MM.1S (cell line): ENCODE results near the gene SSH3.

Experiments used
- DNase-seq: peaks from one replicate; pipeline ENCODE4 v3.0.0-alpha.2; 2015
- H2AFZ ChIP-seq: fragments of 300-600 bp; sonication (generic); 2 replicates; pipeline ENCODE4 v1.6.0; 2016; ENCODE audit warnings: antibody characterized with exemption, low read length
- H3F3A ChIP-seq: fragments of 300-600 bp; sonication (generic); 2 replicates; pipeline ENCODE4 v1.6.1; 2016; ENCODE audit warnings: mild to moderate bottlenecking, antibody characterized with exemption, low read length, moderate library complexity, mixed read lengths; ENCODE audit not compliant: insufficient read depth
- H3K27ac ChIP-seq: fragments of 300-600 bp; sonication (generic); 2 replicates; pipeline ENCODE4 v1.5.1; 2016; ENCODE audit warnings: mild to moderate bottlenecking, low read length
- H3K27me3 ChIP-seq: fragments of 300-600 bp; sonication (generic); replicated peaks from 2 replicates; pipeline ENCODE4 v1.6.0; 2016; ENCODE audit warnings: low read length; ENCODE audit not compliant: insufficient read depth
- H3K36me3 ChIP-seq: fragments of 300-600 bp; sonication (generic); replicated peaks from 2 replicates; pipeline ENCODE4 v1.6.1; 2016; ENCODE audit warnings: mild to moderate bottlenecking, low read length, mixed read lengths; ENCODE audit not compliant: insufficient read depth
- H3K4me1 ChIP-seq: fragments of 300-600 bp; sonication (generic); 2 replicates; pipeline ENCODE4 v1.6.1; 2016; ENCODE audit warnings: low read length, mixed read lengths
- H3K4me2 ChIP-seq: fragments of 300-600 bp; sonication (generic); 2 replicates; pipeline ENCODE4 v1.6.0; 2016; ENCODE audit warnings: low read depth, low read length
- H3K4me3 ChIP-seq: fragments of 300-600 bp; sonication (generic); 2 replicates; pipeline ENCODE4 v1.5.1; 2016; ENCODE audit warnings: low read length, mixed read lengths
- H3K79me2 ChIP-seq: fragments of 300-600 bp; sonication (generic); 2 replicates; pipeline ENCODE4 v1.6.1; 2016; ENCODE audit warnings: mixed run types, low read length, mixed read lengths
- H3K9ac ChIP-seq: fragments of 300-600 bp; sonication (generic); 2 replicates; pipeline ENCODE4 v1.6.1; 2016; ENCODE audit warnings: low read length, mixed read lengths
- H3K9me2 ChIP-seq: fragments of 300-600 bp; sonication (generic); replicated peaks from 2 replicates; pipeline ENCODE4 v1.6.1; 2016; ENCODE audit warnings: mild to moderate bottlenecking, low read length, mixed read lengths; ENCODE audit not compliant: insufficient read depth
- H3K9me3 ChIP-seq: fragments of 300-600 bp; sonication (generic); replicated peaks from 2 replicates; pipeline ENCODE4 v1.6.1; 2016; ENCODE audit warnings: mild to moderate bottlenecking, low read length, mixed read lengths; ENCODE audit not compliant: insufficient read depth
- H4K20me1 ChIP-seq: fragments of 300-600 bp; sonication (generic); 2 replicates; pipeline ENCODE4 v1.6.1; 2016; ENCODE audit warnings: mild to moderate bottlenecking, low read length, moderate library complexity, mixed read lengths; ENCODE audit not compliant: insufficient read depth
- EZH2 ChIP-seq: fragments of 300-600 bp; sonication (generic); optimal IDR thresholded peaks from 2 replicates; pipeline ENCODE3; 2017; ENCODE audit warnings: low read depth, mild to moderate bottlenecking, antibody characterized with exemption, low read length, mixed read lengths
- EZH2phosphoT487 ChIP-seq: fragments of 300-600 bp; sonication (generic); IDR thresholded peaks from 2 replicates; pipeline ENCODE4 v1.6.1; 2018; ENCODE audit warnings: antibody characterized with exemption, low read length
- TF ChIP-seq, protein P1 (sequence below): fragments of 300-600 bp; sonication (generic); IDR thresholded peaks from 2 replicates; pipeline ENCODE4 v1.5.1; 2016; ENCODE audit warnings: antibody characterized with exemption, low read length, mixed read lengths

Gene SSH3

DNA sequence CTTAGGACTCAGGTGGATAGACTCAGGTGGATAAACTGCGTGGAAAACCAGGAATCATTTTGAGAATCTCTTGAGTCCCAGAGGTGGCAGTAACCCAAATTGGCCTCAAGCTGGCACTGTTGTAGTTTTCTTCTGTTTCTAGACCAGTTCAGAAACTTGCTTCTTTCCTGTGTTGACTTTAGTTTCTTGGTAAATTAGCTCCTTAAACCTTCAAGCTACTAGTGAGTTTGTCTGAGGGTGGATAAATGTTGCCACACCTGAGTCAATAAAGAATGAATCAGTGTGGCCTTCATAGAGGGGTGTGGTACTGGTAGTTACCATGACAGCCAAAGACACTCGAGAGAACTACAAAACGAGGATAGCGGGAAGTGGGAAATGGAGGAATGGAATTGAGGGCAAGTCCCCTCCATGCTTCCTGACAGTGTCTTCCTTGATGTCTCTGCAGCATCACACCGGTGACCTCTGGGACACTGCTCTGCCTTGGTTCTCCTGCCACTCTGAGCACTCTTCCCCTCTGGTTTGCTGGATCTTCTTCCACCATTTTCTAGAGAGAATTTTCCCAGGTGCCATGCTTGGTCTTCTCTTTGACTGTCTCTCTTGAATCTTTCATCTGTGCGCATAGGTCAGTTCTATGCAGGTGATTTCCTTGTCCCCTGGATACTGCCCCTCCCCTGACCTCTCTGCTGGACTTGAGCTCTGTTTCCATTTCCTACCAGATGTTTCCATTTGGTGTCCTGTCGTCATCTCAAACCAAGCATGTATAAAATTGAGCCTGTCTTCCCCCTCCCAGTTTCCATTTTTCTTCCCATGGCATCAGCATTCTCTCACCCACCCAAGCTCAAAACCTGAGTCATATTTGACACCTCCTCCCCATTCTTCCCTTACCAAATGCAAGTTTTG is 42.8 kb downstream of the SSH3 start:
- H3K36me3 ChIP-seq = no peaks in the 10 kb centered on the region
- TF ChIP-seq EZH2 (no peak), EZH2phosphoT487 (no peak)
- TF ChIP-seq, protein P1, sequence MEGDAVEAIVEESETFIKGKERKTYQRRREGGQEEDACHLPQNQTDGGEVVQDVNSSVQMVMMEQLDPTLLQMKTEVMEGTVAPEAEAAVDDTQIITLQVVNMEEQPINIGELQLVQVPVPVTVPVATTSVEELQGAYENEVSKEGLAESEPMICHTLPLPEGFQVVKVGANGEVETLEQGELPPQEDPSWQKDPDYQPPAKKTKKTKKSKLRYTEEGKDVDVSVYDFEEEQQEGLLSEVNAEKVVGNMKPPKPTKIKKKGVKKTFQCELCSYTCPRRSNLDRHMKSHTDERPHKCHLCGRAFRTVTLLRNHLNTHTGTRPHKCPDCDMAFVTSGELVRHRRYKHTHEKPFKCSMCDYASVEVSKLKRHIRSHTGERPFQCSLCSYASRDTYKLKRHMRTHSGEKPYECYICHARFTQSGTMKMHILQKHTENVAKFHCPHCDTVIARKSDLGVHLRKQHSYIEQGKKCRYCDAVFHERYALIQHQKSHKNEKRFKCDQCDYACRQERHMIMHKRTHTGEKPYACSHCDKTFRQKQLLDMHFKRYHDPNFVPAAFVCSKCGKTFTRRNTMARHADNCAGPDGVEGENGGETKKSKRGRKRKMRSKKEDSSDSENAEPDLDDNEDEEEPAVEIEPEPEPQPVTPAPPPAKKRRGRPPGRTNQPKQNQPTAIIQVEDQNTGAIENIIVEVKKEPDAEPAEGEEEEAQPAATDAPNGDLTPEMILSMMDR = peak; percentile 94
- H3K9ac ChIP-seq = no peak overlapping the region
- no peaks in the 10 kb centered on the region for H3K9me2 ChIP-seq
- H3K4me1 ChIP-seq = peaks cover 21% of the 10 kb centered on the region
- H2AFZ ChIP-seq = no peak overlapping the region
- peaks cover 4% of the 10 kb centered on the region; the same call in 1 of the 2 replicates for H3F3A ChIP-seq
- no peak overlapping the region for H3K4me2 ChIP-seq
- peak; percentile 49 for DNase-seq
- H4K20me1 ChIP-seq = no peaks in the 10 kb centered on the region
- H3K79me2 ChIP-seq = no peaks in the 10 kb centered on the region
- no peak overlapping the region for H3K27ac ChIP-seq
- H3K4me3 ChIP-seq = no peak overlapping the region
- no peaks in the 10 kb centered on the region for H3K9me3 ChIP-seq
- H3K27me3 ChIP-seq = no peaks in the 10 kb centered on the region

DNA sequence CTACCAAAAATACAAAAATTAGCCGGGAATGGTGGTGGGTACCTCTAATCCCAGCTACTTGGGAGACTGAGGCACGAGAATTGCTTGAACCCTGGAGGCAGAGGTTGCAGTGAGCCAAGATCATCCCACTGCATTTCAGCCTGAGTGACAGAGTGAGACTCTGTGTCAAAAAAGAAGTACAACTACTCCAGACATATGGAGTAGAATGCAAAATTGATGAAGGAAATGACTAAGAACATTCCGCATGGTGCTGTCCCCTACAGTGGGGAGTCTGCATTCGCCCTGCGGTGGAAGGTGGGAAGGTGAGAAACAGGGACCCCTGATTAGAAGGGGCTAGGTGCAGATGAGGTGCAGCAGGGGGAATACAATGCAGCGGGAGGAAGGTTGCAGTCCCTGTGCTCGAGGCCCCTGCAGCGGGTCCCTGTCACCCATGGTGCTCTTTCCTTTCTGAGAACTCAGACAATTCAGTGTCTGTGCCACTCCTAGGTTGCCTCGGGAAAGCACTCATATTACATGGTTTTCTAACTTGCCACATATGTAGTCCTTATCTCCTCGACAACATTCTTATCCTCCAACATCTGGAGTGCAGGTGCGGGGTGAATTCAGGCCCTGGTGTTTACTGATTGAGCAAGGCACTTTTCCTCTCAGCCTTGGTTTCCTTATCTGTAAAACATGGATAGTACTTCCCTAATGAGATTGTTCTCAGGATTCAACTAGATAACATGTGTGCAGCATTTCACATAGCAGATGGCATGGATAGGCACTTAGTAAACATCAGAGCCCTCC is 44.8 kb downstream of the SSH3 start:
- Histone ChIP-seq H4K20me1 (no peaks in the 10 kb centered on the region), H3K36me3 (no peaks in the 10 kb centered on the region), H3K27me3 (no peaks in the 10 kb centered on the region), H3K27ac (no peak overlapping the region), H3K4me2 (no peak overlapping the region), H3K4me1 (peaks cover 27% of the 10 kb centered on the region), H3F3A (peaks cover 17% of the 10 kb centered on the region), H2AFZ (no peak overlapping the region), H3K9me2 (no peaks in the 10 kb centered on the region), H3K9ac (no peak overlapping the region), H3K9me3 (no peaks in the 10 kb centered on the region), H3K79me2 (peaks cover 8% of the 10 kb centered on the region; the same call in 1 of the 2 replicates), H3K4me3 (no peak overlapping the region)
- TF ChIP-seq, protein P1 = no peak
- no peak for TF ChIP-seq EZH2phosphoT487
- TF ChIP-seq EZH2 = no peak
- no peak for DNase-seq

DNA sequence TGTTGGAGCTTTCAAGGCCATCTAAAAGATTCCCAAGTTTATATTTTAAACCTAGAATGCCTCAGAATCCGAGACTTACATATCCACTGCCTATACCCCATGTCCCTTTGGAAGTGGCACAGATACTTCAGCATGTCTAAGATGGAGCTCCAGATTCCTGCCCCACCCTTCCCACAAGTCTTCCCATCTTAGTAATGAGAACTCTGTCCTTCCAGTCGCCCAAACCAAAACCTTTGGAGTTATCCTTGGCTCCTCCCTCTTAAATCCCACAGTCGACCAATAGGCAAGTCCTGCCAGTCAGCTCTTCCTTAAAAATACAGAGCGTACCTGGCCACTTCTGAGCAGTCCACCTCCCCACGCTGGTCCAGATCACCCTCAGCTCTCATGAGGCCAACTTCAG is 45.7 kb downstream of the SSH3 start:
- Histone ChIP-seq H3K4me1 (peaks cover 30% of the 10 kb centered on the region), H3K27ac (no peak overlapping the region), H2AFZ (no peak overlapping the region), H3F3A (peaks cover 22% of the 10 kb centered on the region), H3K9me2 (no peaks in the 10 kb centered on the region), H3K4me2 (no peak overlapping the region), H3K4me3 (no peak overlapping the region), H4K20me1 (no peaks in the 10 kb centered on the region), H3K9ac (no peak overlapping the region), H3K36me3 (no peaks in the 10 kb centered on the region), H3K9me3 (no peaks in the 10 kb centered on the region), H3K27me3 (no peaks in the 10 kb centered on the region), H3K79me2 (peaks cover 8% of the 10 kb centered on the region; the same call in 1 of the 2 replicates)
- no peak for DNase-seq
- TF ChIP-seq, protein P1 = no peak
- TF ChIP-seq EZH2 (no peak), EZH2phosphoT487 (no peak)
